Naive thymus-derived CD4-positive, alpha-beta T cell (primary cell): ENCODE results near the gene EHMT1. TPM values are rescaled to one million over a fixed set of nuclear protein-coding genes. Genes with fewer than 3 reads are reported as not detected.

ENCODE experiments used
- ATAC-seq: fragments of 150-1000 bp; cut with Tn5 transposase; 2 replicates; pipeline ENCODE4 v1.10.0; 2021; ENCODE audit warnings: mild to moderate bottlenecking, moderate library complexity
- CTCF ChIA-PET: fragments of 350-600 bp; sonication (Branson Sonifier 250); formaldehyde crosslinking; loops from one replicate; lab custom pipeline; 2021; ENCODE audit warnings: antibody characterized with exemption; lab: Charles Lee
- POLR2A ChIA-PET: fragments of 350-600 bp; sonication (Branson Sonifier 250); formaldehyde crosslinking; loops from one replicate; lab custom pipeline; 2021; ENCODE audit warnings: antibody characterized with exemption, inconsistent platforms; lab: Charles Lee
- DNase-seq, 9 donors: peaks; one replicate each; pipeline versions ENCODE4 v3.0.0 to v3.0.0-alpha.2; 2020 to 2022; ENCODE audit warnings: mixed read lengths in 1 of 9
- H3K27ac ChIP-seq: one replicate; pipeline ENCODE4 v1.7.0; 2013; ENCODE audit warnings: mild to moderate bottlenecking, low read depth, low read length, moderate library complexity
- H3K27me3 ChIP-seq, 2 donors: one replicate each; pipeline ENCODE4 v1.7.0; 2013; ENCODE audit warnings: low read length in 2 of 2, mild to moderate bottlenecking in 2 of 2, moderate library complexity in 2 of 2; ENCODE audit not compliant: control insufficient read depth in 2 of 2, insufficient read depth in 2 of 2
- H3K36me3 ChIP-seq, 3 experiments: 1 replicate in 2 of 3; 2 replicates in 1 of 3; pipeline ENCODE4 v1.7.0; 2013; ENCODE audit warnings: low read length in 3 of 3, mild to moderate bottlenecking in 3 of 3, moderate library complexity in 1 of 3; ENCODE audit not compliant: insufficient read depth in 3 of 3, control insufficient read depth in 2 of 3
- H3K4me1 ChIP-seq, 2 donors: one replicate each; pipeline ENCODE4 v1.7.0; 2013; ENCODE audit warnings: low read length in 2 of 2, mild to moderate bottlenecking in 2 of 2, moderate library complexity in 1 of 2; ENCODE audit not compliant: control insufficient read depth in 2 of 2, insufficient read depth in 2 of 2
- H3K4me3 ChIP-seq: 2 replicates; pipeline ENCODE4 v1.7.0; 2013; ENCODE audit warnings: mild to moderate bottlenecking, low read length
- H3K9me3 ChIP-seq, 3 experiments: 1 replicate in 2 of 3; 2 replicates in 1 of 3; pipeline ENCODE4 v1.7.0; 2013; ENCODE audit warnings: low read length in 3 of 3; ENCODE audit not compliant: control insufficient read depth in 2 of 3
- H3K27ac Mint-ChIP-seq, 9 donors: one replicate each; pipeline ENCODE4 v1.8.0; 2020 to 2022; ENCODE audit warnings: mixed read lengths in 9 of 9, mild to moderate bottlenecking in 8 of 9, moderate library complexity in 5 of 9, inconsistent platforms in 2 of 9
- H3K27me3 Mint-ChIP-seq, 5 donors: one replicate each; pipeline ENCODE4 v1.8.0; 2021 to 2022; ENCODE audit warnings: mixed read lengths in 5 of 5, mild to moderate bottlenecking in 1 of 5
- H3K36me3 Mint-ChIP-seq, 5 donors: one replicate each; pipeline ENCODE4 v1.8.0; 2020 to 2022; ENCODE audit warnings: mixed read lengths in 5 of 5, mild to moderate bottlenecking in 3 of 5, inconsistent platforms in 1 of 5
- H3K4me1 Mint-ChIP-seq, 7 donors: one replicate each; pipeline ENCODE4 v1.8.0; 2020 to 2022; ENCODE audit warnings: mixed read lengths in 7 of 7, mild to moderate bottlenecking in 3 of 7, inconsistent platforms in 1 of 7
- H3K4me3 Mint-ChIP-seq, 10 donors: one replicate each; pipeline ENCODE4 v1.8.0; 2020 to 2022; ENCODE audit warnings: mild to moderate bottlenecking in 10 of 10, mixed read lengths in 10 of 10, moderate library complexity in 6 of 10, inconsistent platforms in 2 of 10
- H3K9me3 Mint-ChIP-seq, 11 donors: one replicate each; pipeline ENCODE4 v1.8.0; 2020 to 2022; ENCODE audit warnings: mixed read lengths in 11 of 11, mild to moderate bottlenecking in 4 of 11, inconsistent platforms in 1 of 11, moderate library complexity in 1 of 11
- intact Hi-C, 2 donors: fragments of 100-400 bp; cut with micrococcal nuclease; formaldehyde crosslinking; loops; one replicate each; pipeline ENCODE4 v1.15.1; 2023
- polyA plus RNA-seq, 2 donors: library from polyadenylated mRNA; unstranded; fragments of 300-500 nt; fragmentation: Illumina TruSeq; gene quantifications; one replicate each; pipeline ENCODE4 v1.2.3, GENCODE V29; 2021
- total RNA-seq, 6 experiments: library from RNA in 5 of 6; stranded (reverse) in 5 of 6; gene quantifications; 1 replicate in 5 of 6; 2 replicates in 1 of 6; pipeline ENCODE4 v1.2.3 and lab custom pipeline; 2021 to 2026

EHMT1 gene
- total and polyA plus RNA-seq, 7 experiments from 2014 or later, result 24.7 to 132 (median 112) TPM

GRCh38 chr9:137838576-137838975 is 219.8 kb downstream of the EHMT1 start:
- H3K27me3 Mint-ChIP-seq, result no peaks in the 10 kb centered on the region

GRCh38 chr9:137843355-137843754 is 224.6 kb downstream of the EHMT1 start:
- Histone ChIP-seq H3K9me3 (no peaks in the 10 kb centered on the region), H3K36me3 (no peaks in the 10 kb centered on the region), H3K4me3 (no peak overlapping the region), H3K4me1 (no peaks in the 10 kb centered on the region), H3K27me3 (no peaks in the 10 kb centered on the region), H3K27ac (no peak overlapping the region)
- Mint-ChIP-seq H3K9me3 (peaks cover 0 to 19% (median 6%) of the 10 kb centered on the region in 11 donors), H3K36me3 (peaks cover 0 to 14% (median 4%) of the 10 kb centered on the region in 5 donors), H3K27me3 (no peaks in the 10 kb centered on the region), H3K27ac (no peak overlapping the region), H3K4me3 (no peak overlapping the region), H3K4me1 (no peaks in the 10 kb centered on the region)
- POLR2A ChIA-PET, result no interaction called here
- DNase-seq, result no peak
- ATAC-seq, result no peak
- intact Hi-C loops, result no loop called here
- CTCF ChIA-PET, result no interaction called here

More at GRCh38 chr9:137838576-137838975, 219.8 kb downstream of the EHMT1 start:
- CTCF ChIA-PET, result interaction anchor here (0.7 kb wide), 1 partner anchor 80 kb away, joined by 4 read pairs; no protein-coding TSS in a partner anchor
- Histone ChIP-seq H3K27me3 (no peaks in the 10 kb centered on the region), H3K4me1 (no peaks in the 10 kb centered on the region), H3K4me3 (no peak overlapping the region), H3K36me3 (peaks cover 0 to 36% (median 4%) of the 10 kb centered on the region in 3 experiments), H3K27ac (no peak overlapping the region), H3K9me3 (no peaks in the 10 kb centered on the region)
- H3K9me3 Mint-ChIP-seq, result peaks cover 0 to 15% (median 3%) of the 10 kb centered on the region in 11 donors
- POLR2A ChIA-PET, result no interaction called here
- H3K4me3 Mint-ChIP-seq, result no peak overlapping the region
- intact Hi-C loops, result no loop called here
- peaks cover 2 to 25% (median 4%) of the 10 kb centered on the region in 5 donors for H3K36me3 Mint-ChIP-seq
- no peak overlapping the region for H3K27ac Mint-ChIP-seq
- ATAC-seq, result no peak
- DNase-seq, result no peak
- H3K4me1 Mint-ChIP-seq, result no peaks in the 10 kb centered on the region

GRCh38 chr9:137851516-137852267 is 232.9 kb downstream of the EHMT1 start:
- Histone ChIP-seq H3K36me3 (no peaks in the 10 kb centered on the region), H3K27me3 (no peaks in the 10 kb centered on the region), H3K4me1 (no peaks in the 10 kb centered on the region), H3K4me3 (no peak overlapping the region), H3K27ac (no peak overlapping the region), H3K9me3 (peaks cover 0 to 23% (median 0%) of the 10 kb centered on the region in 3 experiments)
- ChIA-PET CTCF (no interaction called here), POLR2A (no interaction called here)
- no peak overlapping the region for H3K27ac Mint-ChIP-seq
- no peak overlapping the region for H3K4me3 Mint-ChIP-seq
- intact Hi-C loops, result no loop called here
- peaks cover 8 to 37% (median 23%) of the 10 kb centered on the region in 11 donors for H3K9me3 Mint-ChIP-seq
- peaks cover 0 to 4% (median 0%) of the 10 kb centered on the region in 7 donors for H3K4me1 Mint-ChIP-seq
- no peak for DNase-seq
- peaks cover 0 to 5% (median 0%) of the 10 kb centered on the region in 5 donors for H3K27me3 Mint-ChIP-seq
- H3K36me3 Mint-ChIP-seq, result peaks cover 5 to 13% (median 7%) of the 10 kb centered on the region in 5 donors
- no peak for ATAC-seq

- Histone ChIP-seq H3K4me3 (no peak overlapping the region), H3K9me3 (peaks cover 0 to 25% (median 0%) of the 10 kb centered on the region in 3 experiments), H3K27me3 (no peaks in the 10 kb centered on the region), H3K36me3 (no peaks in the 10 kb centered on the region), H3K27ac (no peak overlapping the region), H3K4me1 (no peaks in the 10 kb centered on the region)
- Mint-ChIP-seq H3K4me1 (peaks cover 0 to 4% (median 0%) of the 10 kb centered on the region in 7 donors), H3K27me3 (peaks cover 0 to 5% (median 0%) of the 10 kb centered on the region in 5 donors), H3K27ac (no peak overlapping the region), H3K9me3 (peaks cover 8 to 43% (median 23%) of the 10 kb centered on the region in 11 donors), H3K36me3 (peaks cover 5 to 13% (median 7%) of the 10 kb centered on the region in 5 donors), H3K4me3 (no peak overlapping the region)
- CTCF ChIA-PET, result interaction anchor here (0.6 kb wide), 1 partner anchor 1921 kb away, joined by 7 read pairs; no protein-coding TSS in a partner anchor
- intact Hi-C loops, result no loop called here
- DNase-seq (no peak), ATAC-seq (no peak)
- POLR2A ChIA-PET, result no interaction called here
Measured at GRCh38 chr9:137853392-137853995, 234.7 kb downstream of the EHMT1 start.

GRCh38 chr9:137860361-137860760 is 241.6 kb downstream of the EHMT1 start:
- peaks cover 0 to 14% (median 7%) of the 10 kb centered on the region in 5 donors for H3K27me3 Mint-ChIP-seq
- Histone ChIP-seq H3K4me3 (no peak overlapping the region), H3K27ac (no peak overlapping the region), H3K27me3 (no peaks in the 10 kb centered on the region), H3K9me3 (peaks cover 0 to 21% (median 0%) of the 10 kb centered on the region in 3 experiments), H3K36me3 (no peaks in the 10 kb centered on the region), H3K4me1 (no peaks in the 10 kb centered on the region)
- CTCF ChIA-PET, result no interaction called here
- peaks cover 3 to 16% (median 11%) of the 10 kb centered on the region in 5 donors for H3K36me3 Mint-ChIP-seq
- no peaks in the 10 kb centered on the region for H3K4me1 Mint-ChIP-seq
- peaks cover 11 to 57% (median 33%) of the 10 kb centered on the region in 11 donors for H3K9me3 Mint-ChIP-seq
- no peak for ATAC-seq
- no peak for DNase-seq
- no peak overlapping the region for H3K27ac Mint-ChIP-seq
- intact Hi-C loops, result no loop called here
- POLR2A ChIA-PET, result no interaction called here
- H3K4me3 Mint-ChIP-seq, result no peak overlapping the region

GRCh38 chr9:137865581-137866145 is 246.9 kb downstream of the EHMT1 start:
- no peak overlapping the region for H3K27ac Mint-ChIP-seq
- no peaks in the 10 kb centered on the region for H3K4me1 Mint-ChIP-seq
- peaks cover 0 to 4% (median under 1%) of the 10 kb centered on the region in 5 donors for H3K36me3 Mint-ChIP-seq
- intact Hi-C loops, result no loop called here
- no peak overlapping the region for H3K4me3 ChIP-seq
- H3K27me3 ChIP-seq, result no peaks in the 10 kb centered on the region
- peaks cover 0 to 3% (median 0%) of the 10 kb centered on the region in 3 experiments for H3K9me3 ChIP-seq
- H3K27ac ChIP-seq, result no peak overlapping the region
- POLR2A ChIA-PET, result no interaction called here
- H3K4me1 ChIP-seq, result no peaks in the 10 kb centered on the region
- no peak overlapping the region for H3K4me3 Mint-ChIP-seq
- DNase-seq (no peak), ATAC-seq (no peak)
- peaks cover 0 to 36% (median 30%) of the 10 kb centered on the region in 5 donors for H3K27me3 Mint-ChIP-seq
- CTCF ChIA-PET, result no interaction called here
- H3K36me3 ChIP-seq, result no peaks in the 10 kb centered on the region
- H3K9me3 Mint-ChIP-seq, result peaks cover 0 to 35% (median 13%) of the 10 kb centered on the region in 11 donors
